Glomerular visceral epithelial cell (primary cell): ENCODE data around the gene LRP1-AS.
A peak's percentile ranks its signal among the peaks of the same experiment; 100 is the strongest.

Source experiments
- DNase-seq: peaks from one replicate; pipeline ENCODE4 v3.0.0-alpha.2; 2016; ENCODE audit errors: extremely low spot score

The LRP1-AS gene

DNA sequence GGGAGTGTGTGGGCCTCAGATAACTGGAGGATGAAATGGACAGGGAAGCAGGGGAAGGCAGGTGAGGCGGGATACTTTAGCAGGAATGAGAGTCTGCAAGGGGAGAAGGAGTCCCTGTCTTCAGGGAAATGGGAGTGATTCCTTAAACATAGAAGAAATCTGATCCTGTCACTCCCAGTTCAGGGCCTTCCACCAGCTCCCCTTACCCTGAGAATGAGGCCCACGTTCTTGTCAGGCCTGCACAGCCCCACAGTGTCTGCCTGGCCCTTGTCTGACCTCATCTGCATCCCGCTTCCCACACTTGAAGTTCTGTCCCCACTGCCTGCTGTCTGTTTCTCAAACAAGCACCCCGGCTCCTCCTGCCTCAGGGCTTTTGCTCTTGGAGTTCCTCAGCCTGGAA lies 12.6 kb upstream of the LRP1-AS start:
- no peak for DNase-seq

DNA sequence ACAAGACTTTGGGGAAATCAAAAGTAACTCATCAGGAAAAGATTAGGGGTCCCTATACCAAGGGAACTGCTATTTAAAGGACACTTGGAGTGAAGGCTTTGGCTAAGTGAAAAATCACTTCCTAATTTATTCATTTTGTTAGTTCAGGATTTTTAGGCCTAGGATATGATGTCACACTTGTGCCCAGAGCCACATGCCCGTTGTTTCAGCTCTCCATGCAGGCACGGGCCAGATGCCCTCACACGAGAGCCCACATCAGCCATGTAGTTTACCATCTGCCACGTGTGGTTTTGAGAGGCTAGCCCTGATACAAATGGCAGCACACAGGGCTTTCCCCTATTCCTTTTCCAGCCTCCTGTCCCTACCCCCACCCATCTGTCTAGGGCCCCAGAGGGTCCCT lies 11.9 kb upstream of the LRP1-AS start:
- DNase-seq, result no peak

DNA sequence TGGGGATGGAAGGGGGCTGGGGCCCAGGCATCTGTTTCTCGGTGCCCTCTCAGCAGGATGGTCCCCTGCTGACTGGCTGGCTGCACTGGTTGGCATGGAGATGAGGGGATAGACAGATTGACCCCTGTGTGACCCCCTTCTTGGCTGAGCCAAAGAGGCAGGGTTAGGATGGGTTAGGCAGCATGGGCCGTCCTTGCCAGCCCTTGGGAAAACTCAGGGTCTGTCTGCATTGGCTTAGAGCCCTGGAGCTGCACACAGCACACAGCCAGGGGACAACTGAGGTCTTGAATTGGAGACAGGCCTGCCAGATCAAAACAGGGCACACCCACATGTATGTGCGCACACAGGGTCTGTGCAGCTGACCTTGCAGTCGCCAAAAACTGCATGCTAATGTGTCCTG lies 11.2 kb upstream of the LRP1-AS start:
- DNase-seq, result no peak

DNA sequence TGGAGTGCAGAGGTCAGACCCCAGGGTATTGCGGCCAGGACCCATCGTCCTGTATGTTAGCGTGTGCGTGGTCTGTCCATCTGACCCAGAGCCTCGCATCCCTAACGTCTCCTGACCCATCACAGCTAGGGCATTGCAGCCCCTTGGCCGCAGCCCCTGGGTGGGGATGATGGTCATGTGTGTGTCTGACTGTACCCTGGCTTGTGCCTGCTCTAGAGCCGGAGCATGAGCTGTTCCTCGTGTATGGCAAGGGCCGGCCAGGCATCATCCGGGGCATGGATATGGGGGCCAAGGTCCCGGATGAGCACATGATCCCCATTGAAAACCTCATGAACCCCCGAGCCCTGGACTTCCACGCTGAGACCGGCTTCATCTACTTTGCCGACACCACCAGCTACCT lies 10.8 kb upstream of the LRP1-AS start:
- no peak for DNase-seq

DNA sequence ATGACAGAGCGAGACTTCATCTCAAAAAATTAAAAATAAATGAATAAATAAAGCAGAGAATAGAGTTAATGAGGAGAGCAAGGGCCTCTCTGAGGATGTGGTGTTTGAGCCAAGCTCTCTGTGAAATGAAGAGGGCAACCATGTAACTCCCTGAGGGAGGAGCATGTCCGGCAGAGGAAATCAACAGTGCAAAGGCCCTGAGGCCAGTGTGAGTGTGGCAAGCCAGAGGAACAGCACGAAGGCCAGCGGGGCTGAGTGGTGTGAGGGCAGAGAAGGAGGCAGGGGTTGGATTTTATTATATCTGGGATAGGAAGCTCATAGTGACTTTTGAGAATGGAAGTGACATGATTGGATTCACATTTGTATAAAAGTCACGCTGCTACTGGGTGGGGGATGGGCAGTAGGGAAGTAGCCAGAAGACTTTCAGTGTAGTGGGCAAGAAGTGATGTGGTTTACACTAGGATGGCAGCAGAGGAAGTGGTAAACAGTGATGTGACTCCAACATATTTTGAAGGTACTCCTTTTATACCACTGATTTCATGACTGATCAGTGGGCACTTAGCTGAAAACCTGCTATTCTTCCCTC lies 10.3 kb upstream of the LRP1-AS start:
- DNase-seq, result no peak

DNA sequence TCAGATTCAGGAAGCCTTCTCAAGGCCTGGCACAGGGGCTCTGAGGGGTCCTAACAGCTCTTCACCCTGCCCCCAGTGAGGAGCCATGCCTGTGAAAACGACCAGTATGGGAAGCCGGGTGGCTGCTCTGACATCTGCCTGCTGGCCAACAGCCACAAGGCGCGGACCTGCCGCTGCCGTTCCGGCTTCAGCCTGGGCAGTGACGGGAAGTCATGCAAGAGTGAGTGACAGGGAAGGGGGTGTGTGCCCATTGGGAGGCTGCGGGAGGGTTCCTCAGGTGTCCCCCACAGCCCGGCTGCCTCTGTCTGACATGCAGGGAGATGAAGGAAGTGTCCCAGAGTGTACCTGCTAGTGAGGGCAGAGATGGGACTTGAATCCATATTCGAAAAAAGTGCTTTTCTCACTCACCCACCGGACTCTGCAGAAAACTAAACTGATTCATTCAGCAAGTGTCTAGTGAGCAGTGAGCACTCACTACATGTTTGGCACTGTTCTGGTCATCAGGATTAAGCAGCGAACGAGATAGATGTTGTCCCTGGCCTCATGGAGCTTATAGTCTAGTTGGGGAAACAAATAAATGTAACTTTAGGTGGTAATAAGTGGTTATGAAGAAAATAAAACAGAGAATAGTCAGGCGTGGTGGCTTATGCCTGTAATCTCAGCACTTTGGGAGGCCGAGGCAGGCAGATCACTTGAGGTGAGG lies 9.4 kb upstream of the LRP1-AS start:
- DNase-seq, result no peak

DNA sequence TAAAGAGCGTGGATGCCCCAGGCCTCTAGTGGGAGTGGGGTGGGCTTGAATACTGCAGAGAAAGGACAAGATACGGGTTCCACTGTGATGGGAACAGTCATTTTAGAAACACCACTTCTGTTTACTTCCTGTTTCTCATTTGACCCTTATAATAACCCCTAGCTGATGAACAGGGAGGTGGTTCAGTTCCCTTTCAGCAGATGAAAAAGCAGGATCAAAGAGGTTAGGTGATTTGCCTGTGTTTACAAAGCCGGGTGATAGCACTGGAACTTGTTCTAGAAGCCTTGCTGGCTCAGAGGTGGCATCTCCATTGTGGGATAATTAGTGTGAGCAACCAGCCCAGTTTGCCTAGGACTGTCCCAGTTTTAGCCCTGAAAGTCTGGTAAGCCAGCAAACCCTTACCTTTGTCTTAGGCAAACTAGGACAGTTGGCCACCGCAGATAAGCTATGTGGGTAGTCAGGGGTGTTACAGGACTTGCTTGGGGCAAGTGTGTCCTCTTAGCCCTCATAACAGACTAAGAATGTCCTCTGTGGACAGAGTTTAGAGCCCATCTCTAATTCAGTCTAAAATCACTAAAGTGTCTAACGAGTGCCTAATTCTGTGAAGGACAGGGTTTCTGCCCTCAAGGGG lies 7.5 kb upstream of the LRP1-AS start:
- no peak for DNase-seq

DNA sequence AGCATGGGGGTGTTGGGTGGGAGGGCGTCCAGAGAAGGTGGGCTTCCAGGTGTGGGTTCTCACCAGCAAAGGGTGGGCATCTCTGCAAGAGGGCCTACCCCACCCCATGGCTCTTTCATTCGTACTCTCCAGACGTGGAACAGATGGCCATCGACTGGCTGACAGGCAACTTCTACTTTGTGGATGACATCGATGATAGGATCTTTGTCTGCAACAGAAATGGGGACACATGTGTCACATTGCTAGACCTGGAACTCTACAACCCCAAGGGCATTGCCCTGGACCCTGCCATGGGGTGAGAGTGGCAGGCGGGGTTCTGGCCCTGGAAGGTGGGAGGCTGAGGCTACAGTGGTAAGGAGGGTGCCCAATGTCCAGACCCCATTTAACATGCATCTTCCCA lies 6.7 kb upstream of the LRP1-AS start:
- DNase-seq, result no peak

DNA sequence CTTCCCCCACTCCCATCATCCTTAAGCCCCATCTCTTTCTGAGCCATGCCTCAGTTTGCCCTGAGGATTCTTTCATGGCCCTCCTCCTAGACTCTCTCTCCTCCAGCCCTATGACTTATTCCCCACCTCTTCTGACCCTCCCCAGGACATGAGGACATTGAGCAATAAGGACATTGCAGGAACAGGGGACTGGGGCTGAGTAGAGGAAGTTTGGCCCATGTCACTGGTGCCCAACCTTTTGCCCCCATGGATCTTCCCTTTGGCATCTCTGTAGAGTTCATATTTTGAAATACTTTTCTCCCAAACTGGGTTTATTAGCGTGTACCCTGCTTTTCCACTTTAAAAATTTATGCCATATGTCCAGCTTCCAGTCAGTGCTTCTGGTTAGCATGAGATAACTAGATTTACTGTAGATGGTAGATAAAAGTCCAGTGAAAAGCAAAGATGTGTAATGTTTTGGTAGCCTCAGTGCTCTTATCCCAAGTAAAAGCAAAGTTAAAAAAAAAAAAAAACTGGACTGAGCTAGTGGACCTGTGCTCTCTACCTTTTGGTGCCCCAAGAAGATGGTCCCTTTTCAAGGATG lies 6.1 kb upstream of the LRP1-AS start:
- DNase-seq, result no peak

- no peak for DNase-seq
Observed at GRCh38 chr12:57152639-57153038, 5.2 kb upstream of the LRP1-AS start.

GRCh38 chr12:57151741-57152630 lies 4.6 kb upstream of the LRP1-AS start:
- peak; percentile 52 for DNase-seq

DNA sequence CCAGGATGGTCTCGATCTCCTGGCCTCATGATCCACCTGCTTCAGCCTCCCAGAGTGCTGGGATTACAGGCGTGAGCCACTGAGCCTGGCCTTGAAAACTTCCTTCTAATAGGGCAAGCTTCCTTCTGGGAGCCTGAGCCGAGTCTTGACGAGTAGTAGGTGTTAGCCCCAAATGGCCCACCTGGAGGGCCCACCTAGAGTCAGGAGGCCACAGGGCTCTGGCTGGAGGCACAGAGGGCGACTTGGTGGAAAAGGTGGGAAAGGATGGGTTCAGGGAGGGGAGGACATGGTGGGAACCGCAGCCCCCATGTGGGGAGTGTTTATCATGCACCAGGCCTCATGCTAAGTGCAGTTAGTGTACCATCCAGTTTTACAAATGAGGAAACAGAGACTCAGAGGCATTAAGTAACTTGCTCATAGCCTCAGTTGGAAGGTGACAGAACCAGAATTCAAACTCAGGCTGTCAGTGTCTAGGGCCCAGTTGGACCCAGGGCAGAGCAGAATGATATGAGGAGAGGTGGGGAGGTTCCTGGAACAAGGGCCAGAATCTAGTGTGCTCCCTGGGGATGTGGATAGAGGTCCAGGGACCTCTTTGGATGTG lies 3.1 kb upstream of the LRP1-AS start:
- DNase-seq, result no peak

GRCh38 chr12:57149245-57149900 lies 2.0 kb upstream of the LRP1-AS start:
- no peak for DNase-seq

DNA sequence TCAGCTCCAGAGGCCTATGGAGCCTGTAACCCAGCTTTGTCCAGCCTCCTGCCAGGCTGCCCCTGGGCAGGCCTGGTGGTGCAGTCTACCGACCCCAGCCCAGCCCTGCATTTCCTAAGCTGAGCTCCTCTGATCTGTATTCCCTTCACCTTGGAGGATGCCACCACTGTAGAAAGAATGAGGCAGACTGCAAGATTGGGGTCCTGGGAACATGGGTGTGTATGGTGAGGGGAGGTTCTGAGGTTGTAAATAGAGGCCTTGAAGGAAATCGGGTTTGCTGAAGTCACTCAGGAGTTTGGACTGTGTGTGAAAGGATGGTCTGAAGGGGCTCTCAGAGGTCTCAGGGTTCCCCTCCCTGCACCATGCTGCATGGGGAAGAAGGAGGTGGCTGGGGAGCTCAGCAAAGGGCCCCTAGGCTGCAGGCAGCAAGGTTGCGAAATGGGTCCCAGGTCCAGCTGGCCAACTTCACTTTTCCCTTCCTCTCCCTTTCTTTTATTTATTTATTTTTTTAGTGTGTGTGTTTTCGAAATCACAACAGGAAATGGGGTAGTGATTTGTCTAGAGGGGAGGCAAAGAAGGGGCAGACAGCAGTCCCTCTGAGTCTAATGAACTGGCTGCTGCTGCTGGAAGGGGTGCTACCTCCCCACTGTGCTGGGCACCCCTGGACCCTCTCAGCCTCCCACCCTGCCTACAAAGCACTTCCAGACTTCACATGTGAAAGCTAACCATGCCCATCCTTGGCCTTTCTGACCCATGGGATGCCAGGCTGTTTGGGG lies 1.2 kb upstream of the LRP1-AS start:
- DNase-seq, result no peak

- no peak for DNase-seq
Observed at GRCh38 chr12:57146092-57146491, 1.3 kb downstream of the LRP1-AS start.

GRCh38 chr12:57145460-57146059 lies 1.9 kb downstream of the LRP1-AS start:
- no peak for DNase-seq

DNA sequence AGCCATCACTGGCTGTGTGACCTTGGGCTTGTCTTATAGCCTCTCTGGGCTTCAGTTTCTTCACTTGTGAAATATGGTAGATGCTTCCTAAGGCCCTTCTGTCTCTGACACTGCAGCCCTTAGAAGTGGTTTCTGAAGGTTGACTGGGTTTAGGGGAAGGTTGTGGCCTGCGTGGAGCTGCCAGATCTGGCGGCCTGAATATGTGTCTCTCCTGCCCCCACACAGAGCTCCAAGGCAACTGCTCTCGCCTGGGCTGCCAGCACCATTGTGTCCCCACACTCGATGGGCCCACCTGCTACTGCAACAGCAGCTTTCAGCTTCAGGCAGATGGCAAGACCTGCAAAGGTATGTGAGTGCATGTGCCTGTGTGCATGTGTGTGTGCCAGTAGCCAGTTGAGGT lies 4.0 kb downstream of the LRP1-AS start:
- no peak for DNase-seq

DNA sequence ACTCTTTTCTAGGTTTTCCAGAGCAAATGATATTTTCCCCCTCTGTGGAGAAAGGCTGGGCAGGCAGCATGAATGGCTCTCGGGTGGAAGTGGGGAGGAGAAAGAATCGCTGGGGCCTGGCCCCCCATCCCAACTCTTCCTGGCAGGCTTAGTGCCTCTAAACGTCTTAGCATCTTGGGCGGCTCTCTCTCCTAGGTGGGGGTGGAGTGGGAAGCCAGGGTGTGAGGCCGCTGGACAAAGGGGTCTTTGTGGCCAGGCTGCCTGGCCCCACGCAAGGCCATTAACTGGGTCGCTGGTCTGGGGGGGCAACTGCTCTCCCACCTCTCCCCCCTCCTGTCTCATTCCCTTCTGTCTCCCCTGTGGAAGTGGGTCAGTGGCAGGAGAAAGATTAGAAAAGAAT lies 4.7 kb downstream of the LRP1-AS start:
- DNase-seq, result no peak

GRCh38 chr12:57142121-57142520 lies 5.3 kb downstream of the LRP1-AS start:
- no peak for DNase-seq

GRCh38 chr12:57141249-57141648 lies 6.2 kb downstream of the LRP1-AS start:
- DNase-seq, result no peak
